GM12801 (cell line): ENCODE data around the gene PCDHGA8.

ENCODE experiments used
- CTCF ChIP-seq: IDR thresholded peaks from one replicate; pipeline ENCODE4 v1.5.1; 2011; ENCODE audit warnings: control low read depth; ENCODE audit not compliant: insufficient read length; ENCODE audit errors: extremely low read depth

PCDHGA8 gene

GRCh38 chr5:141392429-141393198 lies at the start of gene PCDHGA8:
Gene PCDHGA8 (plus strand): TSS chr5:141392633. CDS start chr5:141392814, 181 bp downstream.
- TF ChIP-seq CTCF: no peak

DNA sequence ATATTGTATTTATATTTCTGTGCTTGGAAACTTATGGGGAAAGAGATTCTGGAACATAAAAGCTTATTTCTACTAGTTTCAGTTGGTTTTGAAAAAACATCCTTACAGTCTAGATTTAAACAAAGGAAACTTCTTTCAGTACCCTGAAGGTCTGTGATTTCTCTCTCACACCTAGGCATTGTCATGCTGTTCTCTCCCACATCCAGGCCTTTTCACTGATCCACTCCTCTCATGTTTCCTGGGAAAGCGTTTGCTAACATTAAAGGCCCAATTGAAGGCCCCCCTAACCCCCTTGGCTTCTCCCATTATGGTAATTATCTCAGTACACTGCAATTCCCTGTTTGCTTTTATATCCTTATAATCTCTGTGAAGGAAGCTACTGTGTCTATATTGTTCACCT lies 49.7 kb upstream of the PCDHGA8 start:
- TF ChIP-seq CTCF: no peak

- TF ChIP-seq CTCF: no peak
Observed at GRCh38 chr5:141343242-141343952, 49.0 kb upstream of the PCDHGA8 start, which contains the start of gene PCDHGA3. Gene PCDHGA3 (plus strand): TSS chr5:141343829. CDS start chr5:141344034, 205 bp downstream.

DNA sequence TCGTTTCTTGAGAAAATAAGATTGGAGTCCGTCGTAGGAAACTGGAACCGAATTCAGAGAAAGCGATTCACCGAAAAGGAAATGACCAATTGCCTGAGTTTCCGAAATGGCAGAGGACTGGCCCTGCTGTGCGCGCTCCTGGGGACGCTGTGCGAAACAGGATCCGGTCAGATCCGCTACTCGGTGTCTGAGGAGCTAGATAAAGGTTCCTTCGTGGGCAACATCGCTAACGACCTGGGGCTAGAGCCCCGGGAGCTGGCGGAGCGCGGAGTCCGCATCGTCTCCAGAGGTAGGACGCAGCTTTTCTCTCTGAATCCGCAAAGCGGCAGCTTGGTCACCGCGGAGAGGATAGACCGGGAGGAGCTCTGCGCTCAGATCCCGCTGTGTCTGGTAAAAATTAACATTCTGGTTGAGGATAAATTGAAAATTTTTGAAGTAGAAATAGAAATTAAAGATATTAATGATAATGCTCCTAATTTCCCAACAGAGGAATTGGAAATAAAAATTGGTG lies 48.4 kb upstream of the PCDHGA8 start:
- TF ChIP-seq CTCF: no peak

DNA sequence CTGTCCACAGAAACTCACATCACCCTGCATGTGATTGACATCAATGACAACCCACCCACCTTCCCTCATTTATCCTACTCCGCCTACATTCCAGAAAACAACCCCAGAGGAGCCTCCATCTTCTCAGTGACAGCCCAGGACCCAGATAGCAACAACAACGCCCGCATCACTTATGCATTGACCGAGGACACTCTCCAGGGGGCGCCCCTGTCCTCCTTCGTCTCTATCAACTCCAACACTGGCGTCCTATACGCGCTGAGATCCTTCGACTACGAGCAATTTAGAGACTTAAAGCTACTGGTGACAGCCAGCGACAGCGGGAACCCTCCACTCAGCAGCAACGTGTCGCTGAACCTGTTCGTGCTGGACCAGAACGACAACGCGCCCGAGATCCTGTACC lies 47.1 kb upstream of the PCDHGA8 start:
- no peak for TF ChIP-seq CTCF

DNA sequence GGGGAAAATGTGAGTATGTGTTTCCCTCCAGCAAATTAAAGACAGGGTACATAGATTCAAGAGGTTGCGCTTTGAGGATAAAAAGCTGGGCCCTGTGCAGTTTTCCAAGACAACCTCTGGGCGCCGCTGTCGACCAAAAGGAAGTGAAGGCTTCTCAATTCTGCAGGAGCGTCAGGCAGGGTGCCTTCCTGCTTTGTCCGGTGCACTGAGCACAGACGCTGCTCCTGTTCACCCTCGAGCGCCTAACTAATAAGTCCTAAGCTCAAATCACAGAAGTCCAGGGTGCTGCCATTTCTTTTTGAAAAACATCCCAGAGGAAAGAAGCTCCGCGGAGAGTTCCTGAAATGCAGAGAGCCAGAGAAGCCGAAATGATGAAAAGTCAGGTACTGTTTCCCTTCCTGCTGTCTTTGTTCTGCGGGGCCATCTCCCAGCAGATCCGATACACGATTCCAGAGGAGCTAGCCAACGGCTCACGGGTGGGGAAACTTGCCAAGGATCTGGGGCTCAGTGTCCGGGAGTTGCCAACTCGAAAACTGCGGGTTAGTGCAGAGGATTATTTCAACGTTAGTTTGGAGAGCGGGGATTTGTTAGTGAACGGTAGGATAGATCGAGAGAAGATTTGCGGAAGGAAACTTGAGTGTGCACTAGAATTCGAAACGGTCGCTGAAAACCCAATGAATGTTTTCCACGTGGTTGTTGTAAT lies 42.4 kb upstream of the PCDHGA8 start, which contains the start of gene PCDHGB1:
Gene PCDHGB1, plus strand, starts transcription at position 183 of the 703 bp plus-strand sequence. Its CDS starts 162 bp downstream, at position 345.
- no peak for TF ChIP-seq CTCF

DNA sequence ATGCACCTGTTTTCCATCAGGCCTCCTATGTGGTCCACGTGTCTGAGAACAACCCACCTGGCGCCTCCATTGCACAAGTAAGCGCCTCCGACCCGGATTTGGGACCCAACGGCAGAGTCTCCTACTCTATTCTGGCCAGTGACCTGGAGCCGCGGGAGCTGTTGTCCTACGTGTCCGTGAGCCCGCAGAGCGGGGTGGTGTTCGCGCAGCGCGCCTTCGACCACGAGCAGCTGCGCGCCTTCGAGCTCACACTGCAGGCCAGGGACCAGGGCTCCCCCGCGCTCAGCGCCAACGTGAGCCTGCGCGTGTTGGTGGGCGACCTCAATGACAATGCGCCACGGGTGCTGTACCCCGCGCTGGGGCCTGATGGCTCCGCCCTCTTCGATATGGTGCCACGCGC lies 40.8 kb upstream of the PCDHGA8 start:
- no peak for TF ChIP-seq CTCF
